Measurements from ENCODE around the gene PTPRQ.
"Not testable (repeated sequence)": the region's sequence is repeated elsewhere in the genome, so short reads cannot be mapped to it uniquely, and the experiment has no call there.

The PTPRQ gene

DNA sequence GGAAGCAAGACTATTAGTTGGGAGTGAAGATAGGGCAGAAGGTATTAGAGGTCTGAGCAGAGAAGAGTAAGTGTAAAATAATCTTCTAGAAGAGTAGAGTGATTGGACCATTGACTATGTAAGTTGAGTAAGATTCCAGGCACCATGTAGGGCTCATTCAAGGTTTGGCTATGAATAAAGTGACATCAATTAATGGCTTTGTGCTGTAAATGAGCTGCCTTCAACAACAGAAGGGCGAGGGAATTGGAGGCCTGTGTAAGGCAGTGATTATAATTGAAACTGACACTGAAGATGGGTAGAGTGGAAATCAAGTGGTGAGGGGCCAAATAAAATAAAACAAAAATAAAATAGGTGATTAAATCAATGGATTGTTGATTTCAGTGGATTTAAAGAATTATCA lies 26.4 kb downstream of the PTPRQ start:
- DNase-seq (ENCODE audit: low spot score): no peak

DNA sequence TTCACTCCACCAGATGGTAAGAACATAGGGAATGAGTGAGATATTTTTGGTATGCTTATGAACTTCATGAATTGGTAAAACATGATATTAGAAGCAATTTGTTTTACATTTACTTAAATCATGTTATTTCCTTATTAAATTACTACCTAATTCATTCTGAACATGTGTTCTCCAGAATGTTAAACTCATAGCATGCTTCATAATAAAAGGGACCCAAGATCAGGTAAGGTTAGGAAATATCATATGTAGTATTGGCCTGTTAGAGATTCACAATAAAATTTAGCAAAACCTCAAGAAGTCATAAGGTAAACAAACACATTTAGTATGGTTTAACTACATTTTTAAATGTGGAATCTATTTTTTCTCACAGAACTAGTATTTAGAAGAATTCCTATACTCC lies 28.2 kb downstream of the PTPRQ start:
- DNase-seq (ENCODE audit: low spot score): no peak

DNA sequence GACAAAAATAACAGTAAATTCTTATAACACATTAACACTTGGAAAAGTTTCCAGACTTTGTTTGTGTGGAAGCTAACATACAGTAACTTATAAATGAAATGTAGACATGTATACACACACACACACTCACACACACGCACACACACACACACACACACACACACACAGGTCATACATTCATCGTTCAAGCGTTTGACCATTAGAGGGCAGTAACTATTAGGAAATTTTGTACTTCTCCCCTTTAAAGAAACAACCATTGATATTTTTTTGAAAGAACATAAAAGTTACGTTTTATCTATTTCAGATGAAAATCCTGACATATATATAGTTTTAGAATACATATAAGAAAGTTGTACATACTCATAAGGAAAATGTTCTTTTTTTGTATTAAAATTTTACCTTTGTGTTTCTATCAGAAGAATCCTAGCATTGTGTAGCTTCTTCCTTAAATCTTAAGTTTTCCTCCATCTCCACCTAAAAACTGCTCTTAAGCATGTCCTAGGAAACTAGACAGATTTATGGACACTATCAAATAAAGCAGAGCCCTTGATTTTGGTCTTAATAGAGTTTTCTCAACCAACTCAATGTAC lies 29.0 kb downstream of the PTPRQ start:
- DNase-seq (ENCODE audit: low spot score): no peak

DNA sequence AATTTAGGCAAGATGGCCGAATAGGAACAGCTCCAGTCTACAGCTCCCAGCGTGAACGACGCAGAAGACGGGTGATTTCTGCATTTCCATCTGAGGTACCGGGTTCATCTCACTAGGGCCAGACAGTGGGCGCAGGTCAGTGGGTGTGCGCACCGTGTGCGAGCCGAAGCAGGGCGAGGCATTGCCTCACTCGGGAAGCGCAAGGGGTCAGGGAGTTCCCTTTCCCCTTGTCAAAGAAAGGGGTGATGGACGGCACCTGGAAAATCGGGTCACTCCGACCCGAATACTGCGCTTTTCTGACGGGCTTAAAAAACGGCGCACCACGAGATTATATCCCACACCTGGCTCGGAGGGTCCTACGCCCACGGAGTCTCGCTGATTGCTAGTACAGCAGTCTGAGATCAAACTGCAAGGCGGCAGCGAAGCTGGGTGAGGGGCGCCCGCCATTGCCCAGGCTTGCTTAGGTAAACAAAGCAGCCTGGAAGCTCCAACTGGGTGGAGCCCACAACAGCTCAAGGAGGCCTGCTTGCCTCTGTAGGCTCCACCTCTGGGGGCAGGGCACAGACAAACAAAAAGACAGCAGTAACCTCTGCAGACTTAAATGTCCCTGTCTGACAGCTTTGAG lies 33.6 kb downstream of the PTPRQ start:
- DNase-seq (ENCODE audit: low spot score): not testable (repeated sequence)

DNA sequence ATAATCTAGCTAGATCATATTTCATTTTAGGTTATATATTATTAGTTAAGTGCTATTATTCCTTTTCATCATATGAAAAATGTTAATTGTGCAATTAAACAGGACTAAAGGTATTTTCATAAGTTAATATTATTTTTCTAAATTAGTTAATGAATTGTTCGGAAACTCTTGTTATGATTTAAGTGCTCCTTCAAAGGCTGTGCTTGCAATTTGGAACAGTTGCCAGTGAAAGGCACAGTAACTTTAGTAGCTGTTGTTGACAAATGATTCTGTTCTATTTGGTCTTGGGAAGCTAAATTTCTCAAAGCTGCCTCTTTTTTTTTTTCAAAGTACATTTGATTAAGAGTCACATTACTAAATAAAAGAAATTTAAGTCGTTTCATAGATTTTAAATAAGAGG lies 40.7 kb downstream of the PTPRQ start:
- DNase-seq (ENCODE audit: low spot score): no peak

DNA sequence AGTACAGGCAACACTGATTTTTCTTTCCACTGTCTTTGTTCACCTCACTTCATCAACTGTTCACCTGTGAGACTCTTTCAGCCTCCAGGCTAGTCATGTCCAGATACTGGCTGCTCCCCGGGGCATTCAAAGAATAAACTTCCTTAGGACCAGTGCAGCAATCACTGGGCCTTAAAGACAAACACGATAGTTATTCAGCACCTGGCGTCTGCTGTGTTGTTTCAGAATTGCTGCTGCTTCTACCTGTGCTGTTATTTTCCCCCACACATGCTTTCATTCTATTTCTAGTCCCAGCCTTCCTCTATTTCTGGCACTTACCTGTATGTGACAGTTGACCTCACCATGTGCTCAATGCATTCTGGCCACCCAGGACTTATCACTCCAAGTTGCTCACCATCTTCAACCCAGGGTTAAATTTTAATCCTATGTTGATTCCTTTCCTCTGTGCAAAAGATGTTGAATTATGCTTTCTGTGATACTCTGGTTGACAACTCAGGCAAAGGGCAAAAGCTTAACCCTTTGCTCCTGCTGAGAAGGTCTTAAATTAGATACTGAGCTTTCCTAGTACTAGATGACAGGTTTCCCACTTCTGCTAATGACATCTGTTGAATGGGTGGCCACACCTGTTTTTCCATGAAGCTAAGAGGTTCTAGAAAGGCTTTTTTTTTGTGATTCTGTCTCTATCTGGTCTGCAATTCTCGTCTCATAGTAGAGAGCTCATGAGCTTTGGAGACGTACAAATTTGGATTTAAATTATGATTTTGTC lies 41.4 kb downstream of the PTPRQ start:
- DNase-seq (ENCODE audit: low spot score): no peak

DNA sequence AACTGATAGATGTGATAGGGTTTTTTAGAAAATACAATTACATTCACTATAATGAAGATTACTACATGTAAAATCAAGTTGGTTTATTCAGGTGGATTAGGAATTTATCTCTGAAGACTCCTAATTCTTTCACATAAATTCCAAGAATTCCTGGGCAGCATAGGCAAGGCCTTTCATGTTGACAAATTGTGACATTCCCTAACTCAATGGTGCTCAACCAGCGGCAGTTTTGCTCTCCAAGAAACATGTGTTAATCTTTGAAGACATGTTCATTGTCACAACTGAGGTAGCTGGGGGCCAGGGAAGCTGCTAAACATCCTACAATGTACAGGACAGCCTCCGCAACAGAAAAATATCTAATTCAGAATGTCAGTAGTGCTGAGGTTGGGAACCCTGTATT lies 46.3 kb downstream of the PTPRQ start:
- DNase-seq (ENCODE audit: low spot score): no peak

DNA sequence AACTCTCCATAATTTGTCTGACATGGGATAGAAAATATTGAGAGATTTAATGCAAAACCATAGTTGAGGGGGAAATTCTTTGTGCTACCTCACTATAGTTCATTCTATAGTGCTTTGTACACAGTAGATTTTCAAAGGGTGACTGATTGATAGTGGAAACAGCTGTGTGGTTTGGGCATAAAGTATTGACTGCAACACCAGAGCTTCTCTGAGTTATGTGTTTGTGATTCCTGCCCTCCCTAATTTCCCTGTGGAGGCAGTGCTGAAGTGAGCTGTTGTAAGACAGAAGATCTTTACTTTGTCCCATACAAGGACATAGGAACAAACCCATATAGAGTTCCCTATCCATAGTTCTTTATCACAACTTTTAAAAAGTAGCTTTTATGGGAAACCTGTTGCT lies 47.1 kb downstream of the PTPRQ start:
- DNase-seq (ENCODE audit: low spot score): no peak

DNA sequence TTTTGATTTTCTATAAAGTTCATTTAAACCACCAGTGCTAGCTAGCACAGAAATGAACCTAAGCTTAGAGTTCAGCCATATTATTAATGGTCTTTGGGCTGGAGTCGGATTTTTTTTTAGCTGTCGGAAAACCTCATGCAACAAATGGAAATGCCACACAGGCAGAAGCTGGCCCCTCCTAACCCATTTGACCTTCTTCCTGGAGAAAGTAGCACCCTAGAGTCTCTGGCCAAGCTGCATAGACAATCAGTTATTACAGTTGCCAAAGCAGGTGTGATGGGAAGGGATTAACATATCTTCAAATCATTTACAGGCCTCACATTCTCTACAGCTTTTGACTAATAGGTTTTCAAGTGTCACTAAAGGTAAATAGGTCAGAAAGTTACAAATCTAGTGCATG lies 49.4 kb downstream of the PTPRQ start:
- no peak for DNase-seq (ENCODE audit: low spot score)

DNA sequence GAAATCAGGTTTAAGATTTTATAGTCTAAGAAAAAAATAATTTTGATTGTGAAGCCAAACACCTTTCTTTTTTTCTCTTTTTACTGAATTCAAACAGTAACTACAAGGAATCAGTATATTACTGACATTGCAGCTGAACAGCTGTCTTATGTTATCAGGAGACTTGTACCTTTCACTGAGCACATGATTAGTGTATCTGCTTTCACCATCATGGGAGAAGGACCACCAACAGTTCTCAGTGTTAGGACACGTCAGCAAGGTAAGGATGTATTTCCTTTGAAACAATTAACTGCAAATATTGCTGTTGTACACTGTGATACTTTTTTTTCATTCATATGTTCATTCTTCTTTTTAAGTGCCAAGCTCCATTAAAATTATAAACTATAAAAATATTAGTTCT lies 50.8 kb downstream of the PTPRQ start:
- no peak for DNase-seq (ENCODE audit: low spot score)

DNA sequence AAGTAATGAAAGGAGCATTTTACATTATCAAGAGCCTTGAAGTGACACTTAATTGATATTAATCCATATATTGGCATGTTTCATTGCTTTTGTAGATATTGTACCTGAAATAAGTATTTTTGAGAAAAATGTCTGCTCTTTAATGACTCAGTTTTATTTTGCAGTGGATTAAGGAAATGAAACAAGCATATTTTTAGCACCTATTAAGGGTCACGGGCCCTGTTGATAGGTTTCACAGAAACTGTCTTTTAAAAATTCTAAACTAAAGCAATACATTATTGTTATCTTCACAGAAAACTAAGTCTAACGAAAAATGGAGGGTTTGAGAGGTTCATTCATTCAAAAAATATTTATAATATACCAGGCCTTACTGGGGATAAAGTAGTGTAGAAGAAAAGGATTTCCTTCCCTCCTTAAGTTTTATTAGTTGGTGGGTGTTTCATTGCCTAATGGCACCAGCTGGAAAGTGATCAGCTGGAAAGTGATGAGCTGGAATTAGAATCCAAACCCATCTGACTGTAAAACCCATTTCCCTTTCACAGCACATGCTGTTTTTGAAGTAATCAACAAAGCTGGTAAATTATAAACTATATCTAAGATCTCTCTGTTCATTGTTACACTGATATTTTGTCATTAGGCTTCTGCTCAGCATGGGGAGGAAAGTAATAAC lies 54.2 kb downstream of the PTPRQ start:
- no peak for DNase-seq (ENCODE audit: low spot score)

DNA sequence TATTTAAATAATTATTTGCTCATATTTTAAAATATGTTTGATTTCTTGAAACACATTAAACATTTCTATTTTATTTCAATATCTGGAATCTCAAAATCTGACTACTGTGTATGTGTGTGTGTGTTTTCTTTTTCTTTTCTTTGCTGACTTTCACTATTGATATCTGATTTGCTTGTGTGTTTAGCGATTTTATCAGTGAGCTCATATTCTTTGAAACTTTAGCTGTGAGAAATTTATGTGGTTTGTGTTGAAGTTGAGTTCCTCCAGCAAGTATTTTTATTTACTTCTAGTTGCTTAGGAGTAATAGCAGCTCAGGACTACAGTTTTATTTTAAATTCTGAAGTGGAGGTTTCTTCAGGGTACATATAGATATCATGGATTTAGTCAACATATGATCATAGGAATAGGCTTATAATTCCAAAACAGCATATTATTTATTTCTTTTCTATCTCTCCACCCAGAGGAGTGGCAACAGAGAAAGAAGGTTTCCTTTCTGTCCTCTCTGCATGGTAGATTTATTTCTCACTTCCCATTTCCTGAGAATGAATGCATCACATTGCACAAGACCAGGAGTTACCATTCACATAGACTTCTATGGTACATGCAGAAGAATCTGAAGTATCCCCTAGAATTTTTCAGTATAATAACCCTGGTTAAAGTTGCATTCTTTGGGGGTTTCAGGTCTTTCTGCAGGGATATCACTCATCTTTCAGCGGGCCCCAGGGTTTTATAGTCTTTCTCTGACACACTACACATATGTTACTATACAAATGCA lies 60.5 kb downstream of the PTPRQ start:
- no peak for DNase-seq (ENCODE audit: low spot score)

DNA sequence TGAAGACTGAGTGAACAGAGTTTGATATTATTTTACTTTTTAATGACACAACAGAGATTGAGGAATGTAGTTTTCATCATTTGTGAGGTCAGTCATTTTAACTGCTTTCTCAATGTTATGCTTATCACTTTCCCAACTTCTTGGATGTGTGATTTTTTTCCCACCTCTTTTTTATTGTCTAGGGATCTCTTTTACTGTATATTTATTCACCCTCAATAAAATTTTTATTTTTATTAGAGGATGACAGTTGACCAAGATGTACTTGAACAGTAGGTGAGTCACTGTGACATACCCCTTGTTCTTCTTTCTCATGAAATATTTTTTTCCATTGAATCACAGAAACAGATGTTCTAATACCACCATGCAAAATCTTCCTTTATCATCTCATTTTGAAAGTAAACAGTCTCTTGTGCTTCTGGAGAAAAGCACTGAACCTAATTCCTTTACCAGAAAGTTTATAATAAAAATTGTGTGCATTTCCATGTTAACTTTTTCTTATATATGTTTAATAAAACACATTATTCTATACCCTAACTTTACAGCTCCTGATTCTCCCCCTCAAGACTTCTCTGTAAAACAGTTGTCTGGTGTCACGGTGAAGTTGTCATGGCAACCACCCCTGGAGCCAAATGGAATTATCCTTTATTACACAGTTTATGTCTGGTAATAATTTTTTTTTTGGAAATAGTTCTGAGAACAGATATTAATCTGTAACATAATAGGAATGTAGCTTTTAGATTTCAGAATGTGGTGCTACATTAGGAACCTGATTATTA lies 65.9 kb downstream of the PTPRQ start:
- DNase-seq (ENCODE audit: low spot score): no peak

DNA sequence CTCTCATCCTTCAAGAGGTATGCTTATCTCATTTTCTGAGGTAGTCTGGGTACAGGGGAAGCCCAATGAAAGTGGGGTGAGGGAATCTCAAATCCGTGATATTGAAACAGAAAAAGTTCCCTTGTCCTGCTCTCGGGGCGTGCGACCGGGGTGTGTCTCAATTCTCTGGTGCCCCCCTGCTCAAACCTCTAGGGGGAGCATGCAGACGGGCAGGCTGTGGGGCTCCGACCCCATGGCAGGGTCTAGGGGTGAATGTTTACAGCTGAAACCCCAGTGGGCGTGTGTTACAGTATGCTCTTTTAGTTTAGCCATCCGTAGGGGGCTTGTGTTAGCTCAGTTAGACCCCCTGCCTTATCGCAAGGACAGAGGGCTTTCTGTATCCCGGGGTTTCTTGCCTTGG lies 68.7 kb downstream of the PTPRQ start:
- DNase-seq (ENCODE audit: low spot score): no peak

DNA sequence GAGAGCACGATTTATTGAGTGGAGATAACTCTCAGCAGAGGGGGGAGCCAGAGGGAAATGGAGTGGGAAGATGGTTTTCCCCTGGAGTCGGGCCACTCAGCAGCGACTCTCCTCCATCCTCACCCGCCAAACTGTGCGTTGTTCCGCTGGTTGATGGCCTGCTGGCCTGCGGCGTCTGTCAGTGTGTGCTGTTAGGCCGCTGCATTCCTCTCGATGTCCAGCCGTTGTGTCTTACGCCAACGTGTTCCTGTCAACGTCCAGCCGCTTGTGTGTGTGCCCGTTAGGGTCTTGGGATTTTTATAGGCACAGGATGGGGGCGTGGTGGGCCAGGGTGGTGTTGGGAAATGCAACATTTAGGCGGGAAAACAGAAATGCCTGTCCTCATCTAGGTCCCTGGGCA lies 69.2 kb downstream of the PTPRQ start:
- DNase-seq (ENCODE audit: low spot score): no peak

DNA sequence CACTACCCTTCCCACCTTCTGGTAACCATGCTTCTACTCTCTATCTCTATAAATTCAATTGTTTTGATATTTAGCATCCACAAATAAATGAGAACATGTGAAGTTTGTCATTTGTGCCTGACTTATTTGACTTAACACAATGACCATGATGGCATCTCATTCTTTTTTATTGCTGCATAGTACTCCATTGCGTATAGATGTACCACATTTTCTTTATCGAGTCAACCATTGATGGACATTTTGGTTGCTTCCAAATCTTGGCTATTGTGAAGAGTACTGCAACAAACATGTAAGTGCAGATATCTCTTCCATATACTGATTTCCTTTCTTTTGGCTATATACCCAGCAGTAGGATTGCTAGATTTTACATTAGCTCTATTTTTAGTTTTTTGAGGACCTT lies 73.6 kb downstream of the PTPRQ start:
- DNase-seq (ENCODE audit: low spot score): no peak

DNA sequence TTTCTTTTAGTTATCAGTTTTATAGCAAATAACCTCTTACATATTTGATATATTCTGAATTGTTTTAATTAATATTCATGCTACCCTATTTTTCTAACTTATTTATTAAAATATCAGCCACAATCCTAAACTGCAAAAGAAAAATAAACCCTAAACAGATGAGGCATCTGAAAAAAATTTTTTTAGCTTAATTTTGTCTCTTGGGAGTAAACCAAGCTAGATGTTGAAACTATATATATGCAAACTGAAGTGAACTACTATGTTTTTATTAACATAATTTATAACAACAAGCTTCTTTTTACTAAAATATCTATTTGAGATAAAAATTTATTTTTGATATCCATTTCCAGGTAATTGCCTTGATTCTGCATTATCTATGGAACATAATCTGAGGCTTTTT lies 87.6 kb downstream of the PTPRQ start:
- DNase-seq (ENCODE audit: low spot score): no peak

DNA sequence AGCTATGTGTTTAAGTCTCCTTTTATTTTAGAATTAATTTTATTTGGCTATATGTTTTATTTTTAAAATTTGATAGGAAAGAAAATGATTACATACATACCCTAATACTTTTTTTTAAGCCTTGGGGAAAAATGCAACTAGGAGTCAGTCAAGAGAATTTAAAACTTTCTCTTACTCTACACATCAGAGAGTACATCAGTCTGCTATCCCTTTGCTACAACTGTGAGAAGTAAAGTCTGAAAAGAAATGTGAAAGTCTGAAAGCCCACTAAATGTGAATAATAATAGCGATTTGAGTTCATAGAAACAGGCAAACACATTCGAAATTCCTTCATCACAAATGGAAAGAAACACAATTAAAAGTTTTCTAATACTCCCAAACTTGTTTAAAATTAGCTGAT lies 95.0 kb downstream of the PTPRQ start:
- DNase-seq (ENCODE audit: low spot score): no peak

DNA sequence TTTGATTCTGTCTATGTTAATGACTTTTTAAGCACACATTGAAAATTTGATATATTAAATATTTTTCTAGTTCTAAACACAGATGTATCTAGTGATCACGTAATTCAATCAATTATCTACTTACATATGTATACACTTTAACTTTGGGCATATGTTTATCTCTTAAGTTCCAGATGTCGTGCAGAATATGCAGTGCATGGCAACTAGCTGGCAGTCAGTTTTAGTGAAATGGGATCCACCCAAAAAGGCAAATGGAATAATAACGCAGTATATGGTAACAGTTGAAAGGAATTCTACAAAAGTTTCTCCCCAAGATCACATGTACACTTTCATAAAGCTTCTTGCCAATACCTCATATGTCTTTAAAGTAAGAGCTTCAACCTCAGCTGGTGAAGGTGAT lies 105.3 kb downstream of the PTPRQ start:
- no peak for DNase-seq (ENCODE audit: low spot score)

DNA sequence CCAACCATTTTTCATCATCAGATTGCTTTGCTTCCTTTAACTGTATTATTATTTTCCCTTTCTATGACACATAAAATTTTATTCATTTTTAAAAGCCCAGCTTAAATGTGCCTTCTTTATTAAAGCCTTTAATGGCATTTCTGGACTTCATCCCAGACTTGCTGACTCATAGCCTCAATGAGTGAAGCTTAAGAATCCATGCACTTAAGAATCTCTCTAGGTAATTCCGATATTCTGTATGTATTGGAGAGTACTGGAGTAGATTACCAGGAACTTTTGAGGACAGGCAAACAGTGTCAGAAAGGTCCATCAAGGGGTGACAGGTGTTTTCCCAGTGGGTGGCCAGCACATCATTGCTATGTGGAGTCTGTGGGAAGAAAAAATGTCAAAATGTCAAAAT lies 107.9 kb downstream of the PTPRQ start:
- DNase-seq (ENCODE audit: low spot score): no peak

DNA sequence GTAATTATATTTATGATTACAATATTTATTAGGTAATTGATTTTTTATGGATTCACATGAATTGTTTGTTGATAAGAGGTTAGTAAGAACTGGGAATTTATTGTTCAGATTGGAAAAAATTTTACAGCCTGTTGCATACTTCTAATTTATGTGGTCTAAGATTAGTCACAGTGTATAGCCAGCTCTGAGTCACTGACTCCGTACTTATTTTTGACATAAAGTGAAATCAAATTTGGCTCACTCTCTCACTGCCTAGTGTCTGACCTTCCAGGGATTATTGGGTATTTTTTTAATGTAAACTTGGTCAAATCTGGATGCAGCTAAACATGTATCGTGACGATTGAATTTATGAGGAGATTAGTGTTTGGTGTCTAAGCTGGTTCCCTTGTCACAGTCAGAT lies 109.3 kb downstream of the PTPRQ start:
- DNase-seq (ENCODE audit: low spot score): no peak

DNA sequence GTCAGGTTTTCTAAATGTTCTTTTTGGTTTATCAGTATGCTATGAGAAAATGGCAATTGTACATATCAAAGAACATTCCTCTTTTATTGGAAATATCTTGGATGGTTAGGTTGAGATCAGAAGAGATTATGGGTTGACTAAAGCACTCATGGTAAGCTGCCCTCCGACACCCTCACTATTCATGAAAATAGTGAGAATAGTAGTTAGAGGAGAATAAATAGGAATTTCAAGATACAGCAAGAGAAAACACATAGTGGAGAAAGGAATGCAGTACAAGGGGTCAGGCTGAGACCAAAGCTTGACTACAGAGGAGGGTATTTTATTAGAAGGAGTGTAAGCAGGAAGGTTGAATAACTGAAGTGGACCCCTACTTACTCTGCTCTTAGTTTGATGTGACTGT lies 112.5 kb downstream of the PTPRQ start:
- DNase-seq (ENCODE audit: low spot score): no peak
